Lower leg skin (tissue), 4 donors: ENCODE data around the gene TRAPPC12. TPM values are rescaled to one million over a fixed set of nuclear protein-coding genes. Genes with fewer than 3 reads are reported as not detected.
A peak's percentile ranks its signal among the peaks of the same experiment; 100 is the strongest.

Experiments
- DNase-seq, 2 donors: peaks; one replicate each; pipeline ENCODE4 v3.0.0-alpha.2; 2019; ENCODE audit warnings: low spot score in 2 of 2
- H3K4me3 ChIP-seq: fragments of 200-600 bp; sonication (generic); 2 replicates; pipeline ENCODE4 v1.5.1; 2017; ENCODE audit warnings: mild to moderate bottlenecking, low read depth; ENCODE audit not compliant: poor library complexity, severe bottlenecking
- POLR2A ChIP-seq, 2 donors: fragments of 450-650 bp; IDR thresholded peaks; one replicate each; pipeline ENCODE4 v1.6.1; 2016 to 2017; ENCODE audit warnings: antibody characterized with exemption in 2 of 2, mild to moderate bottlenecking in 1 of 2, moderate library complexity in 1 of 2
- whole genome bisulfite sequencing, 2 donors: methylation state at CpG; one replicate each; pipeline ENCODE4 v1.1.5; 2018; 5-methylcytosine and 5-hydroxymethylcytosine counted together
- intact Hi-C: fragments of 100-400 bp; cut with DNase I; formaldehyde crosslinking; loops from one replicate; pipeline ENCODE4 v1.15.0; 2023; ENCODE audit warnings: low total_unique reads
- total RNA-seq, 4 donors: library from RNA; depleted of rRNA; stranded (reverse); fragments of >200 nt; gene quantifications; one replicate each; pipeline ENCODE4 v1.1.0, GENCODE V29; 2016
- TF ChIP-seq, protein P1 (sequence below), 3 donors: fragments of 450-650 bp; IDR thresholded peaks; one replicate each; pipeline ENCODE4 v1.5.1; 2016; ENCODE audit warnings: antibody characterized with exemption in 3 of 3, mild to moderate bottlenecking in 3 of 3, moderate library complexity in 2 of 3

Gene TRAPPC12
- total RNA-seq, 4 donors from 2014 or later: 79.4 to 139 (median 121) TPM

DNA sequence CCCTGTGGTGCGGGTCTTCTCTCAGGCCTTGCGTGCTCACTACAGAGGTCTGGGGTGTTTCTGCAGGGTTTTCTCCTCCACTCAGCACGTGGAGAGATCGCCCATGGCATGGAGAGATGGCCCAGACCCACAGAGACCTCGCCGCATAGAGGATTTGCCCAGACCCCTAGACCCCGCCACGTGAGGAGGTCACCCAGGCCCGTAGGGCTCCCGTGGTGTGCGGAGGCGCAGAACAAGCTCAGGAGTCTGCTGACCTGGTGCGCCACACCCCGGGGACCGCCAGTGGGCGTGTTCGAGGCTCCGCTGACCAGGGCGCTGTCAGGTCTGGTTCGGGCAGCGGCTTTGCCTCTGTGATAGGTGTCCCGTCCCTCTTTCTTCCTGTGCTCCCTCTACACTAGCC lies 75.3 kb downstream of the TRAPPC12 start:
- TF ChIP-seq, protein P1, sequence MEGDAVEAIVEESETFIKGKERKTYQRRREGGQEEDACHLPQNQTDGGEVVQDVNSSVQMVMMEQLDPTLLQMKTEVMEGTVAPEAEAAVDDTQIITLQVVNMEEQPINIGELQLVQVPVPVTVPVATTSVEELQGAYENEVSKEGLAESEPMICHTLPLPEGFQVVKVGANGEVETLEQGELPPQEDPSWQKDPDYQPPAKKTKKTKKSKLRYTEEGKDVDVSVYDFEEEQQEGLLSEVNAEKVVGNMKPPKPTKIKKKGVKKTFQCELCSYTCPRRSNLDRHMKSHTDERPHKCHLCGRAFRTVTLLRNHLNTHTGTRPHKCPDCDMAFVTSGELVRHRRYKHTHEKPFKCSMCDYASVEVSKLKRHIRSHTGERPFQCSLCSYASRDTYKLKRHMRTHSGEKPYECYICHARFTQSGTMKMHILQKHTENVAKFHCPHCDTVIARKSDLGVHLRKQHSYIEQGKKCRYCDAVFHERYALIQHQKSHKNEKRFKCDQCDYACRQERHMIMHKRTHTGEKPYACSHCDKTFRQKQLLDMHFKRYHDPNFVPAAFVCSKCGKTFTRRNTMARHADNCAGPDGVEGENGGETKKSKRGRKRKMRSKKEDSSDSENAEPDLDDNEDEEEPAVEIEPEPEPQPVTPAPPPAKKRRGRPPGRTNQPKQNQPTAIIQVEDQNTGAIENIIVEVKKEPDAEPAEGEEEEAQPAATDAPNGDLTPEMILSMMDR (IDR thresholded peaks at IDR 0.05): no peak
- no peak for TF ChIP-seq POLR2A (IDR thresholded peaks at IDR 0.05)
- intact Hi-C loops: no loop called here
- 97% methylated on average over 22 of the region's 22 CpGs for WGBS, 2 donors
- peak in 1 of 2 donors; percentile 75 for DNase-seq
- H3K4me3 ChIP-seq: no peak overlapping the region

DNA sequence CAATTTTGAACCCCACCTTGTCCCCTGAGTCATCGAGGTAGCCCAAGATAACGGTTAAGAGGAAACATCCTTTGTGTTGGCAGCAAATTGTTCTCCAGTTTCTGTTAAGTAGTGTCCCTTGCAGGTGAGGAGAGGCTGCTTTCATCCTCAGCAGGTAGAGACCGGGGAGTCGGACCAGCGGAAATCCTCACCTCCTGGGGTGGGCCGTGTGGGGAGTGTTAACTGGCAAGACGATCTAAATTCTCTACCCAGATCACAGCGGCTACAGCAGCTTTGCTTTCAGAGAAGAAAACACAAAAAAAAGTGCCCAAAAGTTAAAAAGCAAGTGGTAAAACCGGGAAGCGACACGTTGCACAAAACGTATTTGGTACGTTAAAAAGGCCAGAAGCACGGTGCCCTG lies 76.6 kb downstream of the TRAPPC12 start:
- intact Hi-C loops: no loop called here
- WGBS, 2 donors: 96% methylated on average over 14 of the region's 14 CpGs
- TF ChIP-seq POLR2A (IDR thresholded peaks at IDR 0.05): no peak
- TF ChIP-seq, protein P1 (IDR thresholded peaks at IDR 0.05): no peak
- no peak overlapping the region for H3K4me3 ChIP-seq
- no peak for DNase-seq

DNA sequence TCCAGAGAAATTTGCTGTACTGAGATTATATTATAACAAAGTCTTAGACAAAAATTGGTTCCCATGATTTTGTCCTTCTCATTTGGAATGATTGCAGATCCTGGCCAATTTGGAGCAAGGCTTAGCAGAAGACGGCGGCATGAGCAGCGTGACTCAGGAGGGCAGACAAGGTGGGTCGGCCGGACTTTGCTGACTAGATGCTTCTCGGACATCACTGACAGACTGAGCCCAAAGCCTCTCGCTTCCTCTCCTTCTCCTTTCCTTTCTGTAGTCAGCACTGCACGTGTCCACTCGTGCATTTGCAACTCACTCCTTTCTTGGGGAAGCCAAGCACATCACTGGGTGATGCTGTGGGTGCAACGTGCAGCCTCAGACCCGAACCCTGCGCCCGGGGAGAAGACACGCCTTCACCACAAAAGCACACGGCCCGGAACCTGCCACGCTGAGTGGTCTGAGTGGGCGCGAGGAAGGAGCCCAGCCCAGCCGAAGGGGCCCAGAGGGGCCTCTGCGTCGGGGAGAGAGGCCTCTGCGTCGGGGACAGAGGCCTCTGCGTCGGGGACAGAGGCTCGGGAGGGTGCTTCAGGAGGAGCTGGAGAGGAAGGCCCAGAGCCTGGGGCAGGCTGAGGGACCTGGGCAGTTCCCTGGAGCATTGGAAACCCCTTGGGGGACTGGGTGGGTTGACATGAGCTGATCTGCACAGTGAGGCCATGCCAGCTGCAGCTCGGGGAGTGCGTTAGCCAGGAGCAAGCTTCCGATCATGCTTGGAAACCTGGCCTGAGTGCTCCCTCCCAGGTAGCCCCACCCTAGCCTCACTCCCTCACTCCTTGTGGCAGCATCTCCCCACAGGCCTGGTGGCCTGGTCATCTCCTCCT lies 78.3 kb downstream of the TRAPPC12 start:
- 85% methylated on average over 30 of the region's 30 CpGs for WGBS, 2 donors
- no peak overlapping the region for H3K4me3 ChIP-seq
- intact Hi-C loops: no loop called here
- TF ChIP-seq, protein P1 (IDR thresholded peaks at IDR 0.05): no peak
- TF ChIP-seq POLR2A (IDR thresholded peaks at IDR 0.05): no peak
- DNase-seq: peak in 1 of 2 donors; percentile 57

DNA sequence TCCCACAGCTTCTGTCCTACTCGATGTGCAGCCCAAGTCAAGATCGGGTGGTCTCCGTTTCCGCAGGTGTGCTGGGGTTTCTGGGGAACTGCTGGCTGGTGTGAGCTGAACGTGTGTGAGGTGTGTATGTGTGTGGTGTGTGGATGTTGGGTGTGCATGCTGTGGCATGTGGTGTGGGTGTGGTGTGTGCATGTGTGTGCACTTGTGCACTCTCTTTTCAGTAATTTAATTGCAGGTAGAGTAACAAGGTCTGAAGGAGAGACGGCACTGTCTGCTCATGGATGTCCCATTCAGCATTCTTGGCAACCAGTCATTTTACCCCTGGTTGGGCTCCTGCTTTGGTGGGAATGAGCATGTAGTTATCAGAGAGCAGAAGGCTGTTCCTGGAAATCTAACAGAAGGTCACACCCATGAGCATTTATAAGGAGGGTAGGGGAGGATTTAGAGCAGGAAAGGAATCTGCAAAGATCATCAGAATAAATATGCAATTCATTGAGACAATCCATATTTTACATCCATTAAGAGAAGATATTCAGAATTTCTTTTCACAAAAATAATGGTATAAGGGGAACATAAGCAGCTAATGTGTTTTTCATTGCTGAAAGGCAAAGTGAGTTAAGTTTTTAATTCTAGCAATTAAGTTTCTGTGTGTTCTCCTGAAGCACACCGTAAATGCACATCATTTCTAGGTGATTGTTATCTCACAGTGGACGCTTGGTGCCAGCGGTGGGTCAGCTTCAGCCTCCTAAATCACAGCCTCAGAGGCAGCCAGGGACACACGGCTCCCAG lies 79.1 kb downstream of the TRAPPC12 start:
- 75 to 88% methylated on average over 10 of the region's 10 CpGs for WGBS, 2 donors
- DNase-seq: no peak
- H3K4me3 ChIP-seq: no peak overlapping the region

DNA sequence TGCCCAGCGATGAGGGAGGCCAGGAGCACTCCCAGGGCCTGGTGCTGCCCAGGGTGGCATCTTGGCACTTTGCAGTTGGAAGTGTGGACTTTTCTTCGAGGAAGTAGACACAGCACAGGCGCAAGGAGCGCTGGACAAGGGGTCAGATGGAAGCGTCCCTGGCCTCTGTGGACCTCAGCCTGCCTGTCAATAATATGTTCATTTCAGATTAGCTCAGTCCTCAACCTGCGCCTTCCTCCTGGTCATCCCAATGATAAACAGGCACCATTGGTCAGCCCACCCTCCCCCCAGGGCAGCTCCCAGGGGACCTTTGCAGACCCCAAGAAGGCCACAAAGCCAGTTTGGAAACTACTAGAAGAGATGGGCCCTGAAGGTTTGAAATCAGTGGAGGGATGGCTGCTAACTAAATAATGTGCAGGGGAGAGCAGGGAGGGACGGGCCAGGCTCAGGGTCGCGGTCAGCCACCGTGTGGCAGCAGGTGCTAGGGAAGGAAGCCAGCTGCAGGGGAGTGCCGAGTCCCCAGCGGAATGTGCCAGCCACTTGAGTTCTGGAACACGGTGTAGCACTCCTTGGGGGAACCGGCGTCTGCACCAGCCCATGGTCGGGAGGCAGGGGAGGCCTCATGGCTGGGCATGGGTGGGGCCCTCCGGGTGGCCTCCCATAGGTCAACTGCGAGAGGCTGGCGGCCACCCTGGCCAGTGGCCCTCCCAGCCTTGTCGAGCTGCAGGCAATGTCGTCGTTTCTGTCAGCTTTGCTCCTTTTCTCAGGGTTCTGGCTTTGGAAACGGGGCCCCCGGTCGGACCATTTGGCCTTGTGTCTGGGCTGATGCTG lies 79.9 kb downstream of the TRAPPC12 start:
- peak in 1 of 2 donors; percentile 77 for DNase-seq
- H3K4me3 ChIP-seq: no peak overlapping the region
- intact Hi-C loops: no loop called here
- no peak for TF ChIP-seq POLR2A (IDR thresholded peaks at IDR 0.05)
- TF ChIP-seq, protein P1 (IDR thresholded peaks at IDR 0.05): no peak
- 89 to 91% methylated on average over 25 of the region's 25 CpGs for WGBS, 2 donors

More for the DNA sequence above, 79.1 kb downstream of the TRAPPC12 start:
- intact Hi-C loops: no loop called here
- TF ChIP-seq POLR2A (IDR thresholded peaks at IDR 0.05): no peak
- TF ChIP-seq, protein P1 (IDR thresholded peaks at IDR 0.05): no peak
